Stimulated activated naive B cell treated with anti-CD40 and anti-IgM and Interleukin-4, amounts not matched to agents 10 μg/mL and 1 μg/mL and 100 μg/mL, for 72 hours (primary cell): Measurements from ENCODE around the gene FAM149B1.
A peak's percentile ranks its signal among the peaks of the same experiment; 100 is the strongest.

Experiments
- ATAC-seq, 2 donors: fragments of 150-1000 bp; cut with Tn5 transposase; replicated peaks; 2 replicates each; pipeline ENCODE4 v1.10.0; 2021; ENCODE audit warnings: moderate library complexity in 1 of 2
- DNase-seq: peaks from one replicate; pipeline ENCODE4 v3.0.0; 2021
- H3K27ac Mint-ChIP-seq: one replicate; pipeline ENCODE4 v1.8.0; 2022; ENCODE audit warnings: mild to moderate bottlenecking, mixed read lengths
- H3K27me3 Mint-ChIP-seq, 2 donors: one replicate each; pipeline ENCODE4 v1.8.0; 2022; ENCODE audit warnings: mixed read lengths in 2 of 2
- H3K36me3 Mint-ChIP-seq, 2 donors: one replicate each; pipeline ENCODE4 v1.8.0; 2022; ENCODE audit warnings: mixed read lengths in 2 of 2, mild to moderate bottlenecking in 1 of 2
- H3K4me1 Mint-ChIP-seq, 2 donors: one replicate each; pipeline ENCODE4 v1.8.0; 2022; ENCODE audit warnings: mixed read lengths in 2 of 2, mild to moderate bottlenecking in 1 of 2
- H3K4me3 Mint-ChIP-seq, 2 donors: one replicate each; pipeline ENCODE4 v1.8.0; 2022; ENCODE audit warnings: mild to moderate bottlenecking in 2 of 2, mixed read lengths in 2 of 2, moderate library complexity in 1 of 2
- H3K9me3 Mint-ChIP-seq, 2 donors: one replicate each; pipeline ENCODE4 v1.8.0; 2022; ENCODE audit warnings: mixed read lengths in 2 of 2, mild to moderate bottlenecking in 1 of 2

The FAM149B1 gene

GRCh38 chr10:73159038-73159648 lies 8.8 kb upstream of the FAM149B1 start:
- peak; percentile 24 for DNase-seq
- Mint-ChIP-seq H3K4me1 (peaks cover 15 to 30% of the 10 kb centered on the region in 2 donors), H3K9me3 (no peaks in the 10 kb centered on the region), H3K36me3 (peaks cover 14 to 42% of the 10 kb centered on the region in 2 donors), H3K27ac (no peak overlapping the region), H3K27me3 (no peaks in the 10 kb centered on the region), H3K4me3 (no peak overlapping the region)
- no peak for ATAC-seq

GRCh38 chr10:73161079-73161478 lies 6.8 kb upstream of the FAM149B1 start:
- Mint-ChIP-seq H3K9me3 (no peaks in the 10 kb centered on the region), H3K27ac (peak overlapping the region; percentile 81), H3K27me3 (no peaks in the 10 kb centered on the region), H3K4me3 (no peak overlapping the region), H3K36me3 (peaks cover 18 to 45% of the 10 kb centered on the region in 2 donors), H3K4me1 (peaks cover 22 to 35% of the 10 kb centered on the region in 2 donors)
- DNase-seq (no peak), ATAC-seq (no peak)

DNA sequence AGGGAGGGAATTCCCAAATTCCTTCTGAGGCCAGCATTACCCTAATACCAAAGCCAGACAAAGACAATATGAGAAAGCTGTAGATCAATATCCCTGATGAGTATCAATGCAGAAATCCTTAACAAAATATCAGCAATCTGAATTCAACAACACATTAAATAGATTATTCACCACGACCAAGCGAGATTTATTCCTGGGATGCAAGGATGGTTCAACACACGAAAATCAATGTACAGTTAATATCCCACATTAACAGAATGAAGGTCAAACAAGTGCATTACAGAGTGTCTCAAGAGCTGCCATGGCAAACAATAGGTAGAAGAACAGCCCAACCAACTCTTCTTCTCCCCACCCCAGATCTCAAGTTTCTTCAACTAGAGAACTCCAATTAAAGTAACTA lies 6.3 kb upstream of the FAM149B1 start:
- DNase-seq (no peak), ATAC-seq (no peak)
- H3K4me1 Mint-ChIP-seq: peaks cover 25 to 41% of the 10 kb centered on the region in 2 donors
- no peaks in the 10 kb centered on the region for H3K9me3 Mint-ChIP-seq
- H3K4me3 Mint-ChIP-seq: no peak overlapping the region
- no peaks in the 10 kb centered on the region for H3K27me3 Mint-ChIP-seq
- H3K36me3 Mint-ChIP-seq: peaks cover 19 to 44% of the 10 kb centered on the region in 2 donors
- H3K27ac Mint-ChIP-seq: peak overlapping the region; percentile 38

- DNase-seq (no peak), ATAC-seq (no peak)
- Mint-ChIP-seq H3K36me3 (peaks cover 23 to 50% of the 10 kb centered on the region in 2 donors), H3K4me1 (peaks cover 31 to 53% of the 10 kb centered on the region in 2 donors), H3K27me3 (no peaks in the 10 kb centered on the region), H3K9me3 (no peaks in the 10 kb centered on the region), H3K27ac (no peak overlapping the region), H3K4me3 (no peak overlapping the region)
Measured at GRCh38 chr10:73163096-73163495, 4.8 kb upstream of the FAM149B1 start.

- H3K4me1 Mint-ChIP-seq: peaks cover 24 to 41% of the 10 kb centered on the region in 2 donors
- peaks cover 15 to 33% of the 10 kb centered on the region in 2 donors for H3K36me3 Mint-ChIP-seq
- peak overlapping the region; percentile 100 for H3K4me3 Mint-ChIP-seq
Measured at GRCh38 chr10:73166972-73167371, 947 bp upstream of the FAM149B1 start.

DNA sequence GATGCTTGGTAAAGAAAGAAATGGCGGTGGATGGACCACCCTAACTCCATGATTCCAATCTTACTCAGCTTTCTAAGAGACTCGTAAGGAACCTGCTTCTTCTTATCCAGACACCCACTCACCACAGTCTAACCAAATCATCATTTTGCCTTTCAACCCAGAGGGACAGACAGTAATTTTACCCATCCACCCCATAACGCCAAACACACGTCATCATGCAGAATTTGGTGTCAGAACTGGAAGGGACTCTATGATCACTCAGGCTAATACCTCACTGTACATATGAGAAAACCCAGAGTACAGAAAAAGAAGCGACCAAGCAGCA lies 499 bp upstream of the FAM149B1 start:
- Mint-ChIP-seq H3K9me3 (no peaks in the 10 kb centered on the region), H3K27me3 (no peaks in the 10 kb centered on the region), H3K27ac (peak overlapping the region; percentile 99), H3K4me3 (peak overlapping the region; percentile 100), H3K4me1 (peaks cover 22 to 37% of the 10 kb centered on the region in 2 donors), H3K36me3 (peaks cover 13 to 33% of the 10 kb centered on the region in 2 donors)
- ATAC-seq (peak in 1 of 2 donors; percentile 31), DNase-seq (peak; percentile 1)

More at GRCh38 chr10:73166972-73167371, 947 bp upstream of the FAM149B1 start:
- Mint-ChIP-seq H3K27ac (peak overlapping the region; percentile 99), H3K27me3 (no peaks in the 10 kb centered on the region), H3K9me3 (no peaks in the 10 kb centered on the region)
- DNase-seq: no peak
- ATAC-seq: no peak

DNA sequence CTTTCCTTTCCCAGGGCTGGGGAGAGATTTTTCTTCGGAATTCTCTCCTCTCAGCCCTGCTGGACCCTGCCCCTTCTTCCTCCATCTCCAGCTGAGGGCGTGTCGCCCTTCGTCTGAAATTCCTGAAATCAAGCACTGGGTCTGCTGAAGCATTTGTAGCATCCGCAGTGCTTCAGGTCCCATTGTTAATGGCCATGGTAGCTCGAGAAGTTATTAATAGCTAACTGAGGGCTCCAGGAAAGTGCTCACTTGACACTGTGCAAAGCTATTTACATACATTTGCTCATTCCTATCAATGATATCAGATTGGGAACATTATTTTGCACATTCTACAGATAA lies 515 bp downstream of the FAM149B1 start:
- Mint-ChIP-seq H3K4me3 (peak overlapping the region; percentile 100), H3K4me1 (peaks cover 18 to 29% of the 10 kb centered on the region in 2 donors), H3K9me3 (no peaks in the 10 kb centered on the region), H3K27me3 (no peaks in the 10 kb centered on the region), H3K27ac (peak overlapping the region; percentile 96), H3K36me3 (peaks cover 11 to 27% of the 10 kb centered on the region in 2 donors)
- no peak for DNase-seq
- peak; percentile 12 to 25 for ATAC-seq

DNA sequence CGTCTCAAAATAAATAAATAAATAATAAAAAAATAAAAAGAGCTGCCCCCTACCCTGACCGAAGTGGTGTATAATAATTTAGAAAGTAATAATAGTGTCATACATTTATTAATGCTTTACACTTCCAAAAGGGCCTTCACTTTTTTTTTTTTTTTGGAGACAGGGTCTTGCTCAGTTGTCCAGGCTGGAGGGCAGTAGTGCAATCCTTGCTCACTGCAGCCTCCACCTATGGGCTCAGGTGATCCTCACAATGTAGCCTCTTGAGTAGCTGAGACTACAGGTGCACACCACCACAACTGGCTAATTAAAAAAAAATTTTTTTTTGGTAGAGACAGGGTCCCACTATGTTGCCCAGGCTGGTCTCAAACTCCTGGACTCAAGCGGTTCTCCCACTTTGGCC lies 1.4 kb downstream of the FAM149B1 start:
- ATAC-seq (no peak), DNase-seq (no peak)
- peaks cover 11 to 27% of the 10 kb centered on the region in 2 donors for H3K36me3 Mint-ChIP-seq
- H3K4me3 Mint-ChIP-seq: no peak overlapping the region
- no peak overlapping the region for H3K27ac Mint-ChIP-seq
- peaks cover 18 to 29% of the 10 kb centered on the region in 2 donors for H3K4me1 Mint-ChIP-seq
- H3K27me3 Mint-ChIP-seq: no peaks in the 10 kb centered on the region
- H3K9me3 Mint-ChIP-seq: no peaks in the 10 kb centered on the region

- ATAC-seq (no peak), DNase-seq (no peak)
- H3K9me3 Mint-ChIP-seq: no peaks in the 10 kb centered on the region
- H3K27me3 Mint-ChIP-seq: no peaks in the 10 kb centered on the region
- H3K36me3 Mint-ChIP-seq: peaks cover 11 to 21% of the 10 kb centered on the region in 2 donors
- peaks cover 5 to 6% of the 10 kb centered on the region in 2 donors for H3K4me1 Mint-ChIP-seq
- H3K4me3 Mint-ChIP-seq: no peak overlapping the region
- no peak overlapping the region for H3K27ac Mint-ChIP-seq
Measured at GRCh38 chr10:73172867-73173266, 4.9 kb downstream of the FAM149B1 start.

- ATAC-seq (no peak), DNase-seq (no peak)
- H3K36me3 Mint-ChIP-seq: peaks cover 11 to 23% of the 10 kb centered on the region in 2 donors
- no peaks in the 10 kb centered on the region for H3K9me3 Mint-ChIP-seq
- no peak overlapping the region for H3K27ac Mint-ChIP-seq
- H3K4me3 Mint-ChIP-seq: no peak overlapping the region
- H3K4me1 Mint-ChIP-seq: peaks cover 0 to 2% of the 10 kb centered on the region in 2 donors
- no peaks in the 10 kb centered on the region for H3K27me3 Mint-ChIP-seq
Measured at GRCh38 chr10:73174148-73174925, 6.4 kb downstream of the FAM149B1 start.

DNA sequence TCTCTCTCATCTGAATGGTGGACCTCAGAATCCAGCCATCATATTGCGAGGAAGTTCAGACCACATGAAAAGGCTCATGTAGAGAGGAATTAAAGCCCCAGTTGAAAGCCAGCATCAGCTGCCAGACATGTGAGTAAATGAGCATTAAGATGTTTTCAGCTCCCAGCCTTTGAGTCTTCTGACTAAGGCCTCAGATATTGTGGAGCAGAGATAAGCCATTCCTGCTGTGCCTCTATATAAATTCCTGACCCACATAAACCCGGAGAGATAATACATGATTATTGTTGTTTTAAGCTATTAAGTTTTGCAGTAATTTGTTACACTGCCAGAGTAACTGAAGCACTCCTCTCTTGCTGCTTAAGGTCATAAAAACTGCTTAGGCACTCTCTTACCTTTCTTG lies 14.6 kb downstream of the FAM149B1 start:
- Mint-ChIP-seq H3K36me3 (peaks cover 32 to 43% of the 10 kb centered on the region in 2 donors), H3K4me1 (no peaks in the 10 kb centered on the region), H3K27me3 (no peaks in the 10 kb centered on the region), H3K4me3 (no peak overlapping the region), H3K9me3 (peaks cover 2 to 4% of the 10 kb centered on the region in 2 donors), H3K27ac (no peak overlapping the region)
- DNase-seq (no peak), ATAC-seq (no peak)

- no peak overlapping the region for H3K4me3 Mint-ChIP-seq
- H3K4me1 Mint-ChIP-seq: no peaks in the 10 kb centered on the region
- no peak overlapping the region for H3K27ac Mint-ChIP-seq
- peaks cover 2 to 4% of the 10 kb centered on the region in 2 donors for H3K9me3 Mint-ChIP-seq
- no peaks in the 10 kb centered on the region for H3K27me3 Mint-ChIP-seq
- ATAC-seq: no peak
- no peak for DNase-seq
- H3K36me3 Mint-ChIP-seq: peaks cover 33 to 37% of the 10 kb centered on the region in 2 donors
Measured at GRCh38 chr10:73183667-73184281, 15.9 kb downstream of the FAM149B1 start.

DNA sequence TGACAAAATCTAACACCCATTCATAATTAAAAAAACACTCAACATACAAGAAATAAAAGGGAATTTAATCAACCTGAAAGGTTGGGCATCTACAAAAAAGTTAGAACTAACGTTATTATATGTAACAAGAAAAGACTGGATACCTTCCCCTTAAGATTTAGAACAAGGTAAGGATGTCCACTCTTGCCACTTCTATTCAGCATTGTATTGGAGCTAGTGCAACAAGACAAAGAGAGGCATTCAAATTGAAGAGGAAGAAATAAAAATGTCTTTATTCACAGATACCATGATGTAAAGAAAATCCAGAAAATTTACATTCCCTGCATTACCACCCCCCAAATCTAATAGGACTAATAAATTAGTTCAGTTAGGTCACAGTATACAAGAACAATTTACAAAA lies 18.3 kb downstream of the FAM149B1 start:
- H3K27me3 Mint-ChIP-seq: no peaks in the 10 kb centered on the region
- H3K4me1 Mint-ChIP-seq: no peaks in the 10 kb centered on the region
- peaks cover 2 to 4% of the 10 kb centered on the region in 2 donors for H3K9me3 Mint-ChIP-seq
- ATAC-seq (no peak), DNase-seq (no peak)
- H3K4me3 Mint-ChIP-seq: no peak overlapping the region
- peaks cover 24 to 32% of the 10 kb centered on the region in 2 donors for H3K36me3 Mint-ChIP-seq
- H3K27ac Mint-ChIP-seq: no peak overlapping the region

- H3K9me3 Mint-ChIP-seq: no peaks in the 10 kb centered on the region
- peaks cover 5 to 14% of the 10 kb centered on the region in 2 donors for H3K36me3 Mint-ChIP-seq
- no peak overlapping the region for H3K27ac Mint-ChIP-seq
- H3K4me3 Mint-ChIP-seq: no peak overlapping the region
- H3K4me1 Mint-ChIP-seq: no peaks in the 10 kb centered on the region
- DNase-seq: no peak
- no peaks in the 10 kb centered on the region for H3K27me3 Mint-ChIP-seq
- no peak for ATAC-seq
Measured at GRCh38 chr10:73190188-73190587, 22.3 kb downstream of the FAM149B1 start.

DNA sequence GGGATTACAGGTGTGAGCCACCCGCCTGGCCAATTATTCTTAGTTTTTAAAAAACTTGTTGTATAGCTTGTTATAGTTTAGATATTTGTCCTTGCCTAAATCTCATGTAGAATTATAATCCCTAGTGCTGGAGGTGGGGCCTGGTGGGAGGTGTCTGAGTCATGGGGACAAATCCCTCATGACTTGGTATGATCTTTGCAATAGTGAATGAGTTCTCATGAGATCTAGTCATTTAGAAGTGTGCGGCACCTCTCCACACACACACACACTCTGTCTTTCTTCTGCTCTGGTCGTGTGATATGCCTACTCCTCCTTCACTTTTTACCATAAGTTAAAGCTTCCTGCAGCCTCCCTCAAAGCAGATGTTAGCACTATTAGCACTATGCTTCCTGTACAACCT lies 37.2 kb downstream of the FAM149B1 start:
- Mint-ChIP-seq H3K4me1 (no peaks in the 10 kb centered on the region), H3K9me3 (peaks cover 4 to 7% of the 10 kb centered on the region in 2 donors), H3K27me3 (no peaks in the 10 kb centered on the region), H3K4me3 (no peak overlapping the region), H3K36me3 (peaks cover 28 to 37% of the 10 kb centered on the region in 2 donors), H3K27ac (no peak overlapping the region)
- no peak for ATAC-seq
- DNase-seq: no peak
